ENCODE data around the gene MFNG.

- TF ChIP-seq EP300 (conservative IDR thresholded peaks at IDR 0.05; ENCODE audit: poor library complexity, severe bottlenecking), result no peak
- TF ChIP-seq, protein P1, sequence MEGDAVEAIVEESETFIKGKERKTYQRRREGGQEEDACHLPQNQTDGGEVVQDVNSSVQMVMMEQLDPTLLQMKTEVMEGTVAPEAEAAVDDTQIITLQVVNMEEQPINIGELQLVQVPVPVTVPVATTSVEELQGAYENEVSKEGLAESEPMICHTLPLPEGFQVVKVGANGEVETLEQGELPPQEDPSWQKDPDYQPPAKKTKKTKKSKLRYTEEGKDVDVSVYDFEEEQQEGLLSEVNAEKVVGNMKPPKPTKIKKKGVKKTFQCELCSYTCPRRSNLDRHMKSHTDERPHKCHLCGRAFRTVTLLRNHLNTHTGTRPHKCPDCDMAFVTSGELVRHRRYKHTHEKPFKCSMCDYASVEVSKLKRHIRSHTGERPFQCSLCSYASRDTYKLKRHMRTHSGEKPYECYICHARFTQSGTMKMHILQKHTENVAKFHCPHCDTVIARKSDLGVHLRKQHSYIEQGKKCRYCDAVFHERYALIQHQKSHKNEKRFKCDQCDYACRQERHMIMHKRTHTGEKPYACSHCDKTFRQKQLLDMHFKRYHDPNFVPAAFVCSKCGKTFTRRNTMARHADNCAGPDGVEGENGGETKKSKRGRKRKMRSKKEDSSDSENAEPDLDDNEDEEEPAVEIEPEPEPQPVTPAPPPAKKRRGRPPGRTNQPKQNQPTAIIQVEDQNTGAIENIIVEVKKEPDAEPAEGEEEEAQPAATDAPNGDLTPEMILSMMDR (IDR thresholded peaks at IDR 0.05; ENCODE audit: poor library complexity, severe bottlenecking), result no peak
- TF ChIP-seq, protein P2, sequence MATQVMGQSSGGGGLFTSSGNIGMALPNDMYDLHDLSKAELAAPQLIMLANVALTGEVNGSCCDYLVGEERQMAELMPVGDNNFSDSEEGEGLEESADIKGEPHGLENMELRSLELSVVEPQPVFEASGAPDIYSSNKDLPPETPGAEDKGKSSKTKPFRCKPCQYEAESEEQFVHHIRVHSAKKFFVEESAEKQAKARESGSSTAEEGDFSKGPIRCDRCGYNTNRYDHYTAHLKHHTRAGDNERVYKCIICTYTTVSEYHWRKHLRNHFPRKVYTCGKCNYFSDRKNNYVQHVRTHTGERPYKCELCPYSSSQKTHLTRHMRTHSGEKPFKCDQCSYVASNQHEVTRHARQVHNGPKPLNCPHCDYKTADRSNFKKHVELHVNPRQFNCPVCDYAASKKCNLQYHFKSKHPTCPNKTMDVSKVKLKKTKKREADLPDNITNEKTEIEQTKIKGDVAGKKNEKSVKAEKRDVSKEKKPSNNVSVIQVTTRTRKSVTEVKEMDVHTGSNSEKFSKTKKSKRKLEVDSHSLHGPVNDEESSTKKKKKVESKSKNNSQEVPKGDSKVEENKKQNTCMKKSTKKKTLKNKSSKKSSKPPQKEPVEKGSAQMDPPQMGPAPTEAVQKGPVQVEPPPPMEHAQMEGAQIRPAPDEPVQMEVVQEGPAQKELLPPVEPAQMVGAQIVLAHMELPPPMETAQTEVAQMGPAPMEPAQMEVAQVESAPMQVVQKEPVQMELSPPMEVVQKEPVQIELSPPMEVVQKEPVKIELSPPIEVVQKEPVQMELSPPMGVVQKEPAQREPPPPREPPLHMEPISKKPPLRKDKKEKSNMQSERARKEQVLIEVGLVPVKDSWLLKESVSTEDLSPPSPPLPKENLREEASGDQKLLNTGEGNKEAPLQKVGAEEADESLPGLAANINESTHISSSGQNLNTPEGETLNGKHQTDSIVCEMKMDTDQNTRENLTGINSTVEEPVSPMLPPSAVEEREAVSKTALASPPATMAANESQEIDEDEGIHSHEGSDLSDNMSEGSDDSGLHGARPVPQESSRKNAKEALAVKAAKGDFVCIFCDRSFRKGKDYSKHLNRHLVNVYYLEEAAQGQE (IDR thresholded peaks at IDR 0.05; ENCODE audit: borderline replicate concordance), result no peak
- no peak for TF ChIP-seq SMC3 (conservative IDR thresholded peaks at IDR 0.05; ENCODE audit: poor library complexity)
- TF ChIP-seq POLR2AphosphoS5 (IDR thresholded peaks at IDR 0.05), result no peak
Observed at GRCh38 chr22:37479196-37479595, 7.0 kb downstream of the MFNG start.

All from neural cell (in vitro differentiated cells).